H1 (cell line): Measurements from ENCODE around the gene ARFRP1. TPM values are rescaled to one million over a fixed set of nuclear protein-coding genes. Genes with fewer than 3 reads are reported as not detected.

Experiments
- CTCF ChIA-PET: fragments of 300-600 bp; sonication (Branson Sonifier 250); formaldehyde crosslinking; loops from one replicate; lab custom pipeline; 2021; ENCODE audit not compliant: partially characterized antibody; lab: Charles Lee
- POLR2A ChIA-PET: fragments of 300-600 bp; sonication (Branson Sonifier 250); formaldehyde crosslinking; loops from one replicate; lab custom pipeline; 2021; ENCODE audit warnings: inconsistent platforms; ENCODE audit not compliant: partially characterized antibody; lab: Charles Lee
- DNase-seq, 2 experiments: peaks; one replicate each; pipeline versions ENCODE4 v3.0.0 to v3.0.0-alpha.2; 2010 to 2022; ENCODE audit warnings: low spot score in 2 of 2, low read depth in 1 of 2, mixed read lengths in 1 of 2
- FAIRE-seq: peaks from 2 replicates; lab custom pipeline; 2011; peaks lifted over from hg19 to GRCh38; lab: Jason Lieb, UNC
- H2AFZ ChIP-seq: 2 replicates; pipeline ENCODE4 v1.8.1; 2012; ENCODE audit warnings: low read length, inconsistent platforms
- H2AK5ac ChIP-seq: 2 replicates; pipeline ENCODE4 v1.6.1; 2013; ENCODE audit warnings: low read depth, low read length
- H2BK120ac ChIP-seq: replicated peaks from 2 replicates; pipeline ENCODE3; 2013; ENCODE audit warnings: low read depth, low read length, inconsistent platforms
- H2BK12ac ChIP-seq: 2 replicates; pipeline ENCODE4 v1.6.1; 2013; ENCODE audit warnings: low read depth, low read length
- H2BK15ac ChIP-seq: 2 replicates; pipeline ENCODE4 v1.6.1; 2013; ENCODE audit warnings: low read length
- H2BK20ac ChIP-seq: 2 replicates; pipeline ENCODE4 v1.6.1; 2013; ENCODE audit warnings: low read length
- H2BK5ac ChIP-seq: 2 replicates; pipeline ENCODE4 v1.6.1; 2013; ENCODE audit warnings: low read depth, low read length
- H3K14ac ChIP-seq: 2 replicates; pipeline ENCODE4 v1.6.1; 2013; ENCODE audit warnings: inconsistent platforms; ENCODE audit not compliant: insufficient read length
- H3K18ac ChIP-seq: 2 replicates; pipeline ENCODE4 v1.6.1; 2013; ENCODE audit warnings: low read length; ENCODE audit errors: extremely low read depth
- H3K23ac ChIP-seq: 2 replicates; pipeline ENCODE4 v1.6.1; 2013; ENCODE audit warnings: inconsistent platforms; ENCODE audit not compliant: insufficient read length
- H3K23me2 ChIP-seq: 2 replicates; pipeline ENCODE4 v1.6.1; 2013; ENCODE audit warnings: low read depth, low read length
- H3K27ac ChIP-seq: 2 replicates; pipeline ENCODE4 v1.6.1; 2011; ENCODE audit warnings: low read depth, low read length, inconsistent platforms
- H3K27me3 ChIP-seq, 4 experiments: replicated peaks in 1 of 4; 1 replicate in 1 of 4; 2 replicates in 3 of 4; pipeline versions ENCODE4 v1.6.1 to v1.8.1; 2011 to 2013; ENCODE audit warnings: low read length in 3 of 4, mild to moderate bottlenecking in 3 of 4, inconsistent platforms in 2 of 4, mixed read lengths in 2 of 4, moderate library complexity in 1 of 4; ENCODE audit not compliant: control insufficient read depth in 3 of 4, insufficient read depth in 3 of 4; ENCODE audit errors: extremely low read depth in 1 of 4
- H3K36me3 ChIP-seq, 4 experiments: 2 replicates each; pipeline versions ENCODE4 v1.6.1 to v1.8.1; 2011 to 2013; ENCODE audit warnings: mild to moderate bottlenecking in 4 of 4, low read length in 3 of 4, moderate library complexity in 2 of 4, control low read depth in 1 of 4, inconsistent platforms in 1 of 4; ENCODE audit not compliant: insufficient read depth in 4 of 4, control insufficient read depth in 2 of 4
- H3K4ac ChIP-seq: replicated peaks from 2 replicates; pipeline ENCODE3; 2013; ENCODE audit warnings: low read length, low read depth, mixed read lengths, inconsistent platforms; ENCODE audit not compliant: insufficient read length
- H3K4me1 ChIP-seq, 4 experiments: replicated peaks in 1 of 4; 1 replicate in 1 of 4; 2 replicates in 3 of 4; pipeline versions ENCODE4 v1.6.1 to v1.8.1; 2011 to 2013; ENCODE audit warnings: low read length in 3 of 4, inconsistent platforms in 2 of 4, mixed read lengths in 1 of 4; ENCODE audit not compliant: insufficient read depth in 4 of 4, control insufficient read depth in 3 of 4
- H3K4me2 ChIP-seq, 2 experiments: 2 replicates each; pipeline versions ENCODE4 v1.6.1 to v1.8.1; 2011 to 2013; ENCODE audit warnings: low read depth in 2 of 2, low read length in 2 of 2, control low read depth in 1 of 2, inconsistent platforms in 1 of 2, mild to moderate bottlenecking in 1 of 2; ENCODE audit not compliant: insufficient read depth in 1 of 2
- H3K4me3 ChIP-seq, 4 experiments: fragments of 200-600, 300-600 bp in 1 of 4; sonication (generic), shearing (Covaris generic), sonication (Bioruptor Twin) in 1 of 4; 2 replicates each; pipeline versions ENCODE4 v1.5.1 to v1.8.1; 2011 to 2016; ENCODE audit warnings: low read length in 4 of 4, low read depth in 3 of 4, control low read depth in 2 of 4, inconsistent platforms in 2 of 4, mild to moderate bottlenecking in 2 of 4, mixed read lengths in 1 of 4, moderate library complexity in 1 of 4; ENCODE audit not compliant: insufficient read depth in 2 of 4; ENCODE audit errors: extremely low read depth in 1 of 4
- H3K56ac ChIP-seq: replicated peaks from 2 replicates; pipeline ENCODE3; 2013; ENCODE audit warnings: low read depth, mild to moderate bottlenecking, mixed read lengths, low read length, inconsistent platforms; ENCODE audit not compliant: insufficient read length
- H3K79me1 ChIP-seq: 2 replicates; pipeline ENCODE4 v1.6.1; 2013; ENCODE audit warnings: low read depth, low read length, control low read depth
- H3K79me2 ChIP-seq, 2 experiments: 2 replicates each; pipeline versions ENCODE4 v1.6.1 to v1.8.1; 2012 to 2013; ENCODE audit warnings: low read length in 2 of 2, mild to moderate bottlenecking in 2 of 2, inconsistent platforms in 1 of 2; ENCODE audit not compliant: insufficient read depth in 2 of 2, control insufficient read depth in 1 of 2
- H3K9ac ChIP-seq, 4 experiments: replicated peaks in 1 of 4; 1 replicate in 1 of 4; 2 replicates in 3 of 4; pipeline versions ENCODE4 v1.6.1 to v1.8.1; 2011 to 2013; ENCODE audit warnings: low read depth in 3 of 4, low read length in 3 of 4, control low read depth in 2 of 4, mild to moderate bottlenecking in 2 of 4, moderate library complexity in 2 of 4, inconsistent platforms in 1 of 4; ENCODE audit errors: extremely low read depth in 1 of 4
- H3K9me3 ChIP-seq, 2 experiments: 2 replicates each; pipeline versions ENCODE4 v1.6.1 to v1.8.1; 2012 to 2013; ENCODE audit warnings: mild to moderate bottlenecking in 2 of 2, moderate library complexity in 2 of 2, control low read depth in 1 of 2, inconsistent platforms in 1 of 2, low read depth in 1 of 2, low read length in 1 of 2, mixed read lengths in 1 of 2; ENCODE audit not compliant: insufficient read depth in 2 of 2
- H4K20me1 ChIP-seq, 2 experiments: replicated peaks in 1 of 2; 2 replicates each; pipeline versions ENCODE3 to v1.8.1; 2011 to 2013; ENCODE audit warnings: inconsistent platforms in 2 of 2, low read length in 2 of 2, mild to moderate bottlenecking in 1 of 2; ENCODE audit not compliant: insufficient read depth in 2 of 2, control insufficient read depth in 1 of 2
- H4K5ac ChIP-seq: 2 replicates; pipeline ENCODE4 v1.6.1; 2013; ENCODE audit warnings: low read length, low read depth, mixed read lengths, inconsistent platforms; ENCODE audit not compliant: insufficient read length
- H4K8ac ChIP-seq: 2 replicates; pipeline ENCODE4 v1.8.0; 2013; ENCODE audit warnings: mild to moderate bottlenecking, moderate library complexity, low read length, inconsistent platforms; ENCODE audit not compliant: insufficient read depth; ENCODE audit errors: extremely low read depth
- H4K91ac ChIP-seq: replicated peaks from 2 replicates; pipeline ENCODE3; 2013; ENCODE audit warnings: low read length, mixed read lengths, inconsistent platforms; ENCODE audit not compliant: insufficient read length
- BCL11A ChIP-seq, 2 experiments: IDR thresholded peaks; one replicate each; pipeline ENCODE4 v1.6.1; 2011; ENCODE audit warnings: low read depth in 2 of 2, low read length in 2 of 2, mild to moderate bottlenecking in 2 of 2
- CEBPB ChIP-seq: IDR thresholded peaks from 2 replicates; pipeline ENCODE4 v1.6.1; 2012; ENCODE audit warnings: low read depth, low read length
- CHD2 ChIP-seq: IDR thresholded peaks from 2 replicates; pipeline ENCODE4 v1.6.1; 2012; ENCODE audit warnings: low read length, improper control_type of control experiment
- EP300 ChIP-seq, 2 experiments: IDR thresholded peaks; 1 replicate in 1 of 2; 2 replicates in 1 of 2; pipeline ENCODE4 v1.6.1; 2011 to 2012; ENCODE audit warnings: low read depth in 2 of 2, low read length in 2 of 2, mild to moderate bottlenecking in 2 of 2, borderline replicate concordance in 1 of 2, inconsistent platforms in 1 of 2, moderate library complexity in 1 of 2
- GTF2F1 ChIP-seq: IDR thresholded peaks from 2 replicates; pipeline ENCODE4 v1.6.1; 2012; ENCODE audit warnings: low read depth, low read length, improper control_type of control experiment, borderline replicate concordance
- RNF2 ChIP-seq: fragments of 200-900, 300-1000 bp; sonication (generic); IDR thresholded peaks from 2 replicates; pipeline ENCODE4 v1.7.1; 2016; ENCODE audit warnings: borderline replicate concordance, low read depth, mild to moderate bottlenecking, antibody characterized with exemption, low read length; ENCODE audit not compliant: poor library complexity, severe bottlenecking; ENCODE audit errors: missing control alignments
- SAP30 ChIP-seq: fragments of 300-600 bp; sonication (generic); IDR thresholded peaks from 2 replicates; pipeline ENCODE4 v1.7.1; 2012; ENCODE audit warnings: low read length, moderate library complexity, mild to moderate bottlenecking, inconsistent platforms; ENCODE audit not compliant: insufficient read depth, insufficient replicate concordance
- SIX5 ChIP-seq: IDR thresholded peaks from 2 replicates; pipeline ENCODE4 v1.6.1; 2011; ENCODE audit warnings: mild to moderate bottlenecking, low read depth, low read length
- YY1 ChIP-seq: IDR thresholded peaks from 2 replicates; pipeline ENCODE4 v1.6.1; 2011; ENCODE audit warnings: low read depth, mild to moderate bottlenecking, low read length
- WGBS, 2 experiments: shearing (Covaris generic) in 1 of 2; methylation state at CpG; one replicate each; pipeline versions ENCODE4 v1.1.6 to v1.1.7; 2013 to 2015; ENCODE audit warnings: low lambda C conversion rate in 2 of 2, mixed read lengths in 2 of 2, inconsistent platforms in 1 of 2, low coverage in 1 of 2, missing lambda C conversion rate in 1 of 2; ENCODE audit not compliant: insufficient replicate concordance in 2 of 2, insufficient coverage in 1 of 2, insufficient read length in 1 of 2; ENCODE audit errors: extremely low coverage in 1 of 2, missing lambda C conversion rate in 1 of 2; 5-methylcytosine and 5-hydroxymethylcytosine counted together
- polyA plus RNA-seq, 7 experiments: library from polyadenylated mRNA; depleted of rRNA in 3 of 7; stranded (reverse) in 5 of 7; unstranded in 2 of 7; fragments of >200 nt in 5 of 7; fragments of 200-250 nt in 2 of 7; gene quantifications; 1 replicate in 5 of 7; 2 replicates in 1 of 7; 4 replicates in 1 of 7; pipeline versions ENCODE4 v1.2.1 to v1.2.3, GENCODE V29; 2011 to 2013; ENCODE audit warnings: missing spikeins in 2 of 7, mixed read lengths in 2 of 7
- total RNA-seq: library from RNA; stranded (reverse); fragmentation: NEBNext Ultra II Directional; extraction: Animal tissue kit (Norgen Biotek cat#: 25700); gene quantifications from 2 replicates; pipeline ENCODE4 v1.2.1, GENCODE V29; 2021

Gene ARFRP1
- total and polyA plus RNA-seq, 2 of the 8 experiments (the other 6 are each of a cell fraction or from before 2014, with no cell fraction given): 12.9 to 22.9 TPM

GRCh38 chr20:63657937-63658748 is 49.6 kb downstream of the ARFRP1 start, which contains the start of gene RTEL1:
Gene RTEL1 (plus strand): TSS chr20:63658312. CDS start chr20:63659403, 1,091 bp downstream.
- H3K23me2 ChIP-seq: peaks cover 11% of the 10 kb centered on the region
- H2BK12ac ChIP-seq: peak within 1 kb of the TSS; percentile 27; the same call in 1 of the 2 replicates
- peak within 1 kb of the TSS; percentile 76 to 81 for H3K4me2 ChIP-seq
- peak within 1 kb of the TSS; percentile 96 for H4K5ac ChIP-seq
- no peak within 1 kb of the TSS for H2BK20ac ChIP-seq
- H3K4me3 ChIP-seq: peak within 1 kb of the TSS; percentile 75 to 96 (median 84)
- FAIRE-seq (no peak), DNase-seq (peak in 1 of 2 experiments; percentile 96)
- POLR2A ChIA-PET: interaction anchor here (0.5 to 1.9 kb wide), 22 partner anchors 10 to 393 kb away, joined by 3 to 15 read pairs (median 4); partner anchors contain the start of genes ARFRP1, PPDPF, TNFRSF6B and TPD52L2
- H2BK5ac ChIP-seq: peak within 1 kb of the TSS; percentile 84
- no peak within 1 kb of the TSS for H3K23ac ChIP-seq
- peak within 1 kb of the TSS; percentile 67; the same call in 1 of the 2 replicates for H2AK5ac ChIP-seq
- peak within 1 kb of the TSS in 3 of 4 experiments; percentile 56 to 62 (median 57); a peak in 6 of 7 replicates for H3K9ac ChIP-seq
- peaks cover 0 to 11% (median 3%) of the 10 kb centered on the region in 4 experiments; a peak in 4 of 8 replicates for H3K36me3 ChIP-seq
- peak within 1 kb of the TSS; percentile 74; the same call in 1 of the 2 replicates for H2AFZ ChIP-seq
- H4K20me1 ChIP-seq: peaks cover 2 to 3% of the 10 kb centered on the region in 2 experiments
- H4K8ac ChIP-seq: peak within 1 kb of the TSS; percentile 96
- H3K79me2 ChIP-seq: peaks cover 0 to 9% of the 10 kb centered on the region in 2 experiments; a peak in 1 of 4 replicates
- no peaks in the 10 kb centered on the region; the same call in 1 of the 2 replicates for H3K79me1 ChIP-seq
- peak within 1 kb of the TSS; percentile 84 for H4K91ac ChIP-seq
- no peaks in the 10 kb centered on the region for H3K27me3 ChIP-seq
- H2BK120ac ChIP-seq: no peak within 1 kb of the TSS
- WGBS, 2 experiments: 11% methylated on average over 64 of the region's 73 CpGs; no CpG with 5 or more reads in 1 of the 2 experiments
- peak within 1 kb of the TSS; percentile 39 for H3K56ac ChIP-seq
- H3K9me3 ChIP-seq: no peaks in the 10 kb centered on the region
- peak within 1 kb of the TSS; percentile 46 for H3K4ac ChIP-seq
- H3K4me1 ChIP-seq: peaks cover 0 to 16% (median 14%) of the 10 kb centered on the region in 4 experiments; a peak in 6 of 7 replicates
- H3K18ac ChIP-seq: no peak within 1 kb of the TSS; the same call in 1 of the 2 replicates
- CTCF ChIA-PET: interaction anchor here (1.0 to 1.3 kb wide), 4 partner anchors 12 to 113 kb away, joined by 3 to 4 read pairs (median 3); no protein-coding TSS in a partner anchor
- no peak within 1 kb of the TSS for H3K14ac ChIP-seq
- H3K27ac ChIP-seq: no peak within 1 kb of the TSS; the same call in 1 of the 2 replicates
- 0 out of 2 replicates have a peak within 1 kb of the TSS, but pooled peaks have one; percentile 53 for H2BK15ac ChIP-seq
- TF ChIP-seq EP300 (IDR thresholded peaks at IDR 0.05; ENCODE audit: borderline replicate concordance in 1 of 2, low read depth in 2 of 2, low read length in 2 of 2) (no peak), SIX5 (peak; percentile 91), SAP30 (peak; percentile 88), CHD2 (no peak), BCL11A (IDR thresholded peaks at IDR 0.05; ENCODE audit: low read depth in 2 of 2, low read length in 2 of 2) (no peak), YY1 (peak; percentile 52; the same call in 1 of the 2 replicates), CEBPB (no peak), GTF2F1 (0 out of 2 replicates have a peak, but pooled peaks have one; percentile 51), RNF2 (no peak)
